ENCODE results near the gene KCTD8.

GRCh38 chr4:44446191-44446590 is 2.4 kb downstream of the KCTD8 start:
- no peak for TF ChIP-seq POLR2A (IDR thresholded peaks at IDR 0.05)
- TF ChIP-seq POLR2AphosphoS5 (IDR thresholded peaks at IDR 0.05), result no peak
- TF ChIP-seq CTCF (IDR thresholded peaks at IDR 0.05), result no peak
- no peak for TF ChIP-seq EP300 (IDR thresholded peaks at IDR 0.05; ENCODE audit: low read depth)

Data from transverse colon (tissue), 4 donors.